HepG2 (cell line): ENCODE measurements around the gene AHSA1. TPM values are rescaled to one million over a fixed set of nuclear protein-coding genes. Genes with fewer than 3 reads are reported as not detected.
"Not testable (repeated sequence)": the region's sequence is repeated elsewhere in the genome, so short reads cannot be mapped to it uniquely, and the experiment has no call there.

Experiments
- ATAC-seq: fragments of 200-7000 bp; cut with Tn5 transposase; 3 replicates; pipeline ENCODE4 v1.9.1; 2020; ENCODE audit warnings: mild to moderate bottlenecking, moderate library complexity
- BruUV-seq: library from RNA; stranded (reverse); fragments of 400-500 nt; replicated peaks from 2 replicates; lab custom pipeline; 2021; lab: Mats Ljungman, UMichigan
- CTCF ChIA-PET: fragments of 300-600 bp; formaldehyde crosslinking; extraction: SDS; loops from one replicate; lab custom pipeline; 2021; ENCODE audit warnings: low total read pairs, inconsistent platforms, low intra/inter-chr PET ratio; lab: Yijun Ruan, JAX
- POLR2A ChIA-PET: fragments of 350-600 bp; sonication (Branson Sonifier 250); formaldehyde crosslinking; loops from one replicate; lab custom pipeline; 2020; ENCODE audit warnings: antibody characterized with exemption, inconsistent platforms; lab: Yijun Ruan, JAX
- DNase-seq: peaks from one replicate; pipeline ENCODE4 v3.0.0-alpha.2; 2015; ENCODE audit warnings: low spot score
- FAIRE-seq: peaks from 3 replicates; lab custom pipeline; 2011; peaks lifted over from hg19 to GRCh38; lab: Jason Lieb, UNC
- H2AFZ ChIP-seq: one replicate; pipeline ENCODE4 v1.6.1; 2011; ENCODE audit warnings: low read length, inconsistent platforms
- H3K27ac ChIP-seq: fragments of 300-600 bp; 3 replicates; pipeline ENCODE4 v1.8.0; 2011; ENCODE audit warnings: mixed run types, mild to moderate bottlenecking, mixed read lengths, low read length, inconsistent platforms; ENCODE audit not compliant: insufficient read depth; ENCODE audit errors: extremely low read length
- H3K27me3 ChIP-seq, 2 experiments: fragments of 200-600 bp in 1 of 2; 2 replicates in 1 of 2; 3 replicates in 1 of 2; pipeline versions ENCODE4 v1.6.0 to v1.8.0; 2011; ENCODE audit warnings: low read length in 2 of 2, mild to moderate bottlenecking in 2 of 2, moderate library complexity in 2 of 2, inconsistent platforms in 1 of 2; ENCODE audit not compliant: insufficient read depth in 2 of 2, control insufficient read depth in 1 of 2
- H3K36me3 ChIP-seq, 2 experiments: fragments of 200-600 bp in 1 of 2; replicated peaks in 1 of 2; 2 replicates in 1 of 2; 3 replicates in 1 of 2; pipeline versions ENCODE4 v1.5.1 to v1.8.0; 2011; ENCODE audit warnings: low read length in 2 of 2, inconsistent platforms in 1 of 2; ENCODE audit not compliant: insufficient read depth in 2 of 2, control insufficient read depth in 1 of 2
- H3K4me1 ChIP-seq: 2 replicates; pipeline ENCODE4 v1.5.1; 2012; ENCODE audit warnings: low read length, inconsistent platforms; ENCODE audit not compliant: insufficient read depth
- H3K4me2 ChIP-seq: 2 replicates; pipeline ENCODE4 v1.6.0; 2011; ENCODE audit warnings: low read depth, low read length, inconsistent platforms
- H3K4me3 ChIP-seq, 3 experiments: fragments of 200-600 bp in 1 of 3; sonication (generic), shearing (Covaris generic) in 1 of 3; replicated peaks in 1 of 3; 2 replicates each; pipeline ENCODE4 v1.5.1; 2011 to 2016; ENCODE audit warnings: low read length in 3 of 3, inconsistent platforms in 2 of 3, low read depth in 2 of 3, mild to moderate bottlenecking in 2 of 3, control low read depth in 1 of 3, mixed read lengths in 1 of 3; ENCODE audit not compliant: insufficient read depth in 1 of 3
- H3K79me2 ChIP-seq: one replicate; pipeline ENCODE4 v1.6.1; 2011; ENCODE audit warnings: low read length, inconsistent platforms; ENCODE audit not compliant: insufficient read depth
- H3K9ac ChIP-seq: 2 replicates; pipeline ENCODE4 v1.6.0; 2011; ENCODE audit warnings: mild to moderate bottlenecking, low read depth, low read length, inconsistent platforms; ENCODE audit not compliant: insufficient read depth
- H3K9me3 ChIP-seq: 2 replicates; pipeline ENCODE4 v1.5.1; 2012; ENCODE audit warnings: mild to moderate bottlenecking, low read length
- H4K20me1 ChIP-seq: 2 replicates; pipeline ENCODE4 v1.6.0; 2011; ENCODE audit warnings: inconsistent platforms, mild to moderate bottlenecking, low read length, moderate library complexity; ENCODE audit not compliant: insufficient read depth
- HDAC6 ChIP-seq: fragments of 200-600 bp; sonication (generic); IDR thresholded peaks from 2 replicates; pipeline ENCODE4 v1.7.0; 2017; ENCODE audit warnings: mild to moderate bottlenecking, antibody characterized with exemption, low read length, low read depth
- NR1H2 ChIP-seq: sonication (generic); formaldehyde crosslinking; IDR thresholded peaks from 2 replicates; pipeline ENCODE4 v1.8.1; 2022; ENCODE audit warnings: low read depth, missing genetic modification reagents, borderline replicate concordance
- SAP130 ChIP-seq: IDR thresholded peaks from 2 replicates; pipeline ENCODE4 v1.6.1; 2016; ENCODE audit warnings: low read depth
- TEAD3 ChIP-seq: optimal IDR thresholded peaks from 2 replicates; pipeline ENCODE3; 2016; ENCODE audit warnings: borderline replicate concordance
- ZBTB4 ChIP-seq: sonication (generic); formaldehyde crosslinking; IDR thresholded peaks from 2 replicates; pipeline ENCODE4 v1.4.0; 2020; ENCODE audit warnings: missing genetic modification reagents, mild to moderate bottlenecking, borderline replicate concordance
- ZBTB7A ChIP-seq: sonication (generic); formaldehyde crosslinking; IDR thresholded peaks from 2 replicates; pipeline ENCODE4 v1.8.0; 2022; ENCODE audit warnings: mild to moderate bottlenecking, missing genetic modification reagents
- ZFP36L2 ChIP-seq: sonication (generic); formaldehyde crosslinking; IDR thresholded peaks from 2 replicates; pipeline ENCODE4 v1.4.0; 2020; ENCODE audit warnings: missing genetic modification reagents
- WGBS: methylation state at CpG from one replicate; pipeline ENCODE4 v1.1.6; 2017; ENCODE audit warnings: low lambda C conversion rate; 5-methylcytosine and 5-hydroxymethylcytosine counted together
- in situ Hi-C: cut with HindIII; loops from 2 replicates; pipeline ENCODE4 v1.10.0; 2017; ENCODE audit warnings: low pct_unique_long_range_greater_than_20kb; ENCODE audit not compliant: extremely low pct_ligation_motif_present
- intact Hi-C: fragments of 100-400 bp; cut with micrococcal nuclease; formaldehyde crosslinking; loops from one replicate; pipeline ENCODE4 v1.10.0; 2022; ENCODE audit not compliant: unreplicated experiment
- polyA plus RNA-seq, 8 experiments: library from polyadenylated mRNA; depleted of rRNA in 3 of 8; stranded (reverse) in 7 of 8; unstranded in 1 of 8; fragments of >200 nt; fragmentation: Illumina TruSeq in 4 of 8; extraction: Trizol in 4 of 8; gene quantifications; 2 replicates each; pipeline versions ENCODE4 v1.2.1 to v1.2.3, GENCODE V29; 2011 to 2016; ENCODE audit warnings: low read depth in 4 of 8, missing spikeins in 1 of 8, mixed read lengths in 1 of 8; ENCODE audit not compliant: insufficient read depth in 1 of 8
- total RNA-seq, 5 experiments: library from RNA; depleted of rRNA; stranded (reverse); fragments of >200 nt; fragmentation: Illumina TruSeq; extraction: Trizol; gene quantifications; 2 replicates each; pipeline ENCODE4 v1.2.3, GENCODE V29; 2016; ENCODE audit warnings: low read depth in 1 of 5
- TF ChIP-seq, protein P1 (sequence below): sonication (generic); formaldehyde crosslinking; IDR thresholded peaks from 2 replicates; pipeline ENCODE4 v1.4.0; 2020; ENCODE audit warnings: missing genetic modification reagents; ENCODE audit errors: not compliant biosample characterization

AHSA1 gene
- total and polyA plus RNA-seq, 2 of the 13 experiments (the other 11 are each of a cell fraction or from before 2014, with no cell fraction given) = 113 to 241 TPM

DNA sequence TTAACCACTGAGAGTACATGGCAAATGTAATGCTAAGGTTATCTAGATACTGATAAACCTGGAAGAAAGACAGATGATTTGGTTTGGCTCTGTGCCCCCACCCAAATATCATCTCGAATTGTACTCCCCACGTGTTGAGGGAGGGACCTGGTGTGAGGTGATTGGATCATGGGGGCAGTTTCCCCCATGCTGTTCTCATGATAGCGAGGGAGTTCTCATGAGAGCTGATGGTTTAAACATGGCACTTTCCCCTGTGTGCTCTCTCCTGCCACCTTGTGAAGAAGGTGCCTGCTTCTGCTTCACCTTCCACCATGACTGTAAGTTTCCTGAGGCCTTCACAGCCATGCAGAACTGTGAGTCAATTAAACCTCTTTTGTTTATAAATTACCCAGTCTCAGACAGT, 48.8 kb upstream of the AHSA1 start (continued):
- peak; percentile 32; the same call in 1 of the 2 replicates for TF ChIP-seq SAP130 (CRISPR knock-in tag)
- TF ChIP-seq, protein P1, sequence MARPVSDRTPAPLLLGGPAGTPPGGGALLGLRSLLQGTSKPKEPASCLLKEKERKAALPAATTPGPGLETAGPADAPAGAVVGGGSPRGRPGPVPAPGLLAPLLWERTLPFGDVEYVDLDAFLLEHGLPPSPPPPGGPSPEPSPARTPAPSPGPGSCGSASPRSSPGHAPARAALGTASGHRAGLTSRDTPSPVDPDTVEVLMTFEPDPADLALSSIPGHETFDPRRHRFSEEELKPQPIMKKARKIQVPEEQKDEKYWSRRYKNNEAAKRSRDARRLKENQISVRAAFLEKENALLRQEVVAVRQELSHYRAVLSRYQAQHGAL = no peak
- no peak for TF ChIP-seq ZBTB7A
- no peak for TF ChIP-seq ZFP36L2 (CRISPR knock-in tag)
- no peak for TF ChIP-seq NR1H2
- TF ChIP-seq ZBTB4 = no peak
- peak; percentile 9 for TF ChIP-seq TEAD3 (CRISPR knock-in tag)
- no peak for TF ChIP-seq HDAC6

- in situ Hi-C loops = loop anchor here (10.0 kb wide), 1 partner anchor 111 kb away; no protein-coding TSS in a partner anchor
- not testable (repeated sequence) for H3K9ac ChIP-seq
Observed at GRCh38 chr14:77415403-77416030, 42.4 kb upstream of the AHSA1 start.

GRCh38 chr14:77416098-77416497, 41.8 kb upstream of the AHSA1 start:
- H3K79me2 ChIP-seq, DNase-seq, intact Hi-C loops, ATAC-seq, H3K4me2 ChIP-seq, FAIRE-seq, H3K4me3 ChIP-seq, H3K4me1 ChIP-seq, H2AFZ ChIP-seq, H3K27ac ChIP-seq, H3K27me3 ChIP-seq, BruUV-seq, H3K9ac ChIP-seq, CTCF ChIA-PET, H4K20me1 ChIP-seq, POLR2A ChIA-PET, H3K36me3 ChIP-seq: not testable (repeated sequence)
- peaks cover 14% of the 10 kb centered on the region for H3K9me3 ChIP-seq
- 57% methylated on average over 2 of the region's 3 CpGs for WGBS
- in situ Hi-C loops = loop anchor here (10.0 kb wide), 1 partner anchor 111 kb away; no protein-coding TSS in a partner anchor

More at GRCh38 chr14:77415403-77416030, 42.4 kb upstream of the AHSA1 start:
- BruUV-seq, H3K36me3 ChIP-seq, H4K20me1 ChIP-seq, DNase-seq, H3K4me1 ChIP-seq, POLR2A ChIA-PET, CTCF ChIA-PET, H3K27ac ChIP-seq, intact Hi-C loops, ATAC-seq, H3K4me2 ChIP-seq, H3K79me2 ChIP-seq, H2AFZ ChIP-seq, H3K27me3 ChIP-seq, FAIRE-seq, H3K4me3 ChIP-seq: not testable (repeated sequence)
- peaks cover 14% of the 10 kb centered on the region for H3K9me3 ChIP-seq
- 86% methylated on average over 10 of the region's 10 CpGs for WGBS
